NCI-H345 (cell line): ENCODE results near the gene NLN.

Experiments
- DNase-seq: peaks from one replicate; lab custom pipeline; 2025; lab: John Stamatoyannopoulos, UW

NLN gene

DNA sequence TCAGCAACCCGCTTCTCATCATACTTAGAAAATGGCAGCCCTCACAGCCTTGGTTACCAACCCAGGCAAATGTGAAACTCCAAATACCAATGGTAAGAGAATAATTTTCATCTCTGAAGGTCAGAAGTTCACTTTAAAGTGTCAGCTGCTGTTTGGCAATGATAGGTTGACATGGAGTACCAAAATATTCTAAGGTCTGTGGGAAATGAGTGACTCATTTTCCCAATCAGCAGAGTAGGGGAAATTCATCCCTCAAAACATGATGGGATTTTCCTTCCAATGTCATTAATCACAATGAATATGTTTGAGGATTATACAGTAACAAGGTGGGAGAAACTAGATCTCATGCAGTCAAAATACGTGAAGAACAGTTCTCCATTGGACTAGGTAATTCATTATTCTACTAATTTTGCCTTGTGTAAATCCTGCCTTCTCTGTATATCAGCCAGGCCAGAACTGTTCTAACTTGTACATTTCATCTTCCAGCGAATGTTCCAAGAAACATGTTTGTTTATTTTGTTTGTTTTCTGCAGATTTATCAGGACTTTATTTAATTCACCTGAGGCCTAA, 151.3 kb downstream of the NLN start:
- no peak for DNase-seq

DNA sequence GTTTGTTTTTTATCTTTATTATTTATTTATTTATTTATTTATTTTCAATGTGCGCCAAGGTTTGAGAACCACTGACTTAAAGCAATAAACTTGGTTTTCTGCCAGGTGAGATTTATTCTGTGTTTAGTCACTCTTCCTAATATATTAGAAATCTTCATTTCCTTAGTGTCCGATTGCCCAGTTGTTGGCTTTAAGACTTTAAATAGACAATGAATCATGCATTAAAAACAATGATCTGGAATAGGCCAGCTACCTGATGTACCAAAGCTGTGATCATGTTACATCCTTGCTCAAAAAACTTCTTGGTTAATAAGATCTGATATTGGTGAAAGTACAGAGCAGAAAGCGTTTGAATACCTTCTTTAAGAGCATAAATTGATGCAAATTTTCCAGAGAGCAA, 152.2 kb downstream of the NLN start:
- no peak for DNase-seq

DNA sequence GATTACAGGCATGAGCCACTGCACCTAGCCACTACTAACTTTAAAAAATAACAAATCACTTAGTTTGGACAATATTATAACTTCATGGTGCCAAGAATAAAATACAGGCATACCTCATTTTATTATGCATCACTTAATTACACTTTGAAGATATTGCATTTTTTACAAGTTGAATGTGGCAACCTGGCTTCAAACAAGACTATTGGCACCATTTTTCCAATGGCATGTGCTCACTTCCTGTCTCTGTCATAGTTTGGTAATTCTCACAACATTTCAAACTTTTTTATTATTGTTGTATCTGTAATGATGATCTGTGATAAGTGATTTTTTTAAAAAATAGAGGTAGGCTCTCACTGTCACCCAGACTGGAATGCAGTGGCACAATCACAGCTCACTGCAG, 154.5 kb downstream of the NLN start:
- no peak for DNase-seq

DNA sequence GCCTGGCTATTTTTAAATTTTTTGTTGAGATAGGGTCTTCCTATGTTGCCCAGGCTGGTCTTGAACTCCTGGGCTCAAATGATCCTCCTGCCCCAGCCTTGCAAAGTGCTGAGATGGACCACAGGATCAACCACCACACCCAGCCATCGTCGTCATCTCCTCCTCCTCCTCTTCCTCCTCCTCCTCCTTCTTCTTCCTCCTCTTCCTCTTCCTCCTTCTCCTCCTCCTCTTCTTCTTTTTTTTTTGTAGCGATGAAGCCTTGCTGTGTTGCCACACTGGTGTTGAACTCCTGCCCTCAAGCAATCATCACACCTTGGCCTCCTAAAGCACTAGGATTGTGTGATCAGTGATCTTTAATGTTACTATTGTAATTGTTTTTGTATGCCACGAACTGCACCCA, 155.0 kb downstream of the NLN start:
- DNase-seq = no peak
